ENCODE measurements around the gene ARHGEF28.

Gene ARHGEF28

DNA sequence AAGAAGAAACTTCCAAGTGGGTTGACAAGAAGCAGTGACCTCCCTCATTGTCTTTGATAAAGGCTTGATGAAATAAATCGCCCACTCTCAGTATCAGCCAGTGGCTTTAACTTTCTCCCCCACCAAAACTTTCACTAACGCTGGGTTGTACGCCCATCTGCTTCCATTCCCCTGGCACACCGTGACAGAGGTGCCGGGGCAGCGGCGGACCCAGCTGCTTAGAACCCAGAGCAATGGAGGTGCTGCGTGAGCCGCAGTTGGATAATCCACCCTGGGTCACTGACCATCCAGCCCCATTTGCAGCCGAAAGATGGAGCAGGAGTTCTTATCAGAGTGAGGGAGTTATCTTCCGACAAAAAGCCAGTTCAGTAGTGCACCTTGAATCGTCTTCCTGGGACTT is 270.7 kb downstream of the ARHGEF28 start:
- Histone ChIP-seq H3K27ac (ENCODE audit: low read length) (no peak overlapping the region), H3K4me1 (ENCODE audit: insufficient read depth, low read length) (no peaks in the 10 kb centered on the region), H3K9ac (ENCODE audit: low read depth, low read length) (no peak overlapping the region), H2AFZ (ENCODE audit: low read depth, low read length) (no peak overlapping the region), H4K20me1 (ENCODE audit: insufficient read depth, low read length) (no peaks in the 10 kb centered on the region), H3K36me3 (ENCODE audit: insufficient read depth, low read length) (no peaks in the 10 kb centered on the region), H3K27me3 (ENCODE audit: insufficient read depth, low read length, poor library complexity) (peaks cover 6% of the 10 kb centered on the region), H3K79me2 (ENCODE audit: insufficient read depth, low read length) (no peaks in the 10 kb centered on the region), H3K4me3 (ENCODE audit: low read depth in 1 of 2, low read length in 2 of 2) (no peak overlapping the region), H3K4me2 (ENCODE audit: insufficient read depth, low read length) (no peak overlapping the region), H3K9me3 (ENCODE audit: insufficient read depth, low read length, severe bottlenecking) (no peaks in the 10 kb centered on the region)
- no peak for ATAC-seq (ENCODE audit: insufficient read depth, low read depth)
- TF ChIP-seq EZH2 (IDR thresholded peaks at IDR 0.05; ENCODE audit: borderline replicate concordance, low read depth, low read length, severe bottlenecking) (no peak), CTCF (IDR thresholded peaks at IDR 0.05; ENCODE audit: borderline replicate concordance, extremely low read depth, low read length, poor library complexity, severe bottlenecking) (no peak)
- no peak for DNase-seq

GRCh38 chr5:73897893-73898292 is 271.9 kb downstream of the ARHGEF28 start:
- Histone ChIP-seq H3K27me3 (ENCODE audit: insufficient read depth, low read length, poor library complexity) (peaks cover 6% of the 10 kb centered on the region), H3K4me2 (ENCODE audit: insufficient read depth, low read length) (no peak overlapping the region), H3K79me2 (ENCODE audit: insufficient read depth, low read length) (no peaks in the 10 kb centered on the region), H4K20me1 (ENCODE audit: insufficient read depth, low read length) (no peaks in the 10 kb centered on the region), H3K4me3 (ENCODE audit: low read depth in 1 of 2, low read length in 2 of 2) (no peak overlapping the region), H3K27ac (ENCODE audit: low read length) (no peak overlapping the region), H3K9ac (ENCODE audit: low read depth, low read length) (no peak overlapping the region), H3K9me3 (ENCODE audit: insufficient read depth, low read length, severe bottlenecking) (no peaks in the 10 kb centered on the region), H3K36me3 (ENCODE audit: insufficient read depth, low read length) (no peaks in the 10 kb centered on the region), H3K4me1 (ENCODE audit: insufficient read depth, low read length) (no peaks in the 10 kb centered on the region), H2AFZ (ENCODE audit: low read depth, low read length) (no peak overlapping the region)
- TF ChIP-seq CTCF (IDR thresholded peaks at IDR 0.05; ENCODE audit: borderline replicate concordance, extremely low read depth, low read length, poor library complexity, severe bottlenecking) (no peak), EZH2 (IDR thresholded peaks at IDR 0.05; ENCODE audit: borderline replicate concordance, low read depth, low read length, severe bottlenecking) (no peak)
- DNase-seq = no peak
- no peak for ATAC-seq (ENCODE audit: insufficient read depth, low read depth)

DNA sequence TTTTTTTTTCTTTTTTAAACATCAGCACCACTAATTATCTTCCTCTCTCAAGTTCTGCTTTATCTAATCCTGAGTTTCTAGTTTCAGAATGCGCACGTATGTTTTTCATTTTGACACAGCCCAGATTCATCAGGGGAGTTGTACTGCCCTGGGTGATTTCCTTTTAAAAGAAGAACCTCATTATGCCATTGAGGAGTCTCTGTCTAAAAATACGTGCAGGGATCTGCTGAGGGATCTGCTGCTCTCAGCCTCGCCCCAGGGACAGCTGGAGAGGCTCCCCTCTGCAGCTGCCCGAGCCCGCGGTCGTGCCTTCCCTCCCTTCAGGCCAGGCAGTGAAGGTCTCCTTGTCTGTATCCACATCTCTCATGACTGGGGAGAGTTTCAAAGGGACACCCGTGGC is 273.1 kb downstream of the ARHGEF28 start:
- Histone ChIP-seq H3K4me1 (ENCODE audit: insufficient read depth, low read length) (no peaks in the 10 kb centered on the region), H3K9me3 (ENCODE audit: insufficient read depth, low read length, severe bottlenecking) (no peaks in the 10 kb centered on the region), H2AFZ (ENCODE audit: low read depth, low read length) (no peak overlapping the region), H3K36me3 (ENCODE audit: insufficient read depth, low read length) (no peaks in the 10 kb centered on the region), H3K27me3 (ENCODE audit: insufficient read depth, low read length, poor library complexity) (peaks cover 6% of the 10 kb centered on the region), H4K20me1 (ENCODE audit: insufficient read depth, low read length) (no peaks in the 10 kb centered on the region), H3K79me2 (ENCODE audit: insufficient read depth, low read length) (no peaks in the 10 kb centered on the region), H3K27ac (ENCODE audit: low read length) (no peak overlapping the region), H3K9ac (ENCODE audit: low read depth, low read length) (no peak overlapping the region), H3K4me3 (ENCODE audit: low read depth in 1 of 2, low read length in 2 of 2) (no peak overlapping the region), H3K4me2 (ENCODE audit: insufficient read depth, low read length) (no peak overlapping the region)
- TF ChIP-seq EZH2 (IDR thresholded peaks at IDR 0.05; ENCODE audit: borderline replicate concordance, low read depth, low read length, severe bottlenecking) = no peak
- no peak for TF ChIP-seq CTCF (IDR thresholded peaks at IDR 0.05; ENCODE audit: borderline replicate concordance, extremely low read depth, low read length, poor library complexity, severe bottlenecking)
- DNase-seq = no peak
- no peak for ATAC-seq (ENCODE audit: insufficient read depth, low read depth)

- Histone ChIP-seq H3K36me3 (ENCODE audit: insufficient read depth, low read length) (no peaks in the 10 kb centered on the region), H3K4me2 (ENCODE audit: insufficient read depth, low read length) (no peak overlapping the region), H4K20me1 (ENCODE audit: insufficient read depth, low read length) (no peaks in the 10 kb centered on the region), H3K4me1 (ENCODE audit: insufficient read depth, low read length) (no peaks in the 10 kb centered on the region), H2AFZ (ENCODE audit: low read depth, low read length) (no peak overlapping the region), H3K79me2 (ENCODE audit: insufficient read depth, low read length) (no peaks in the 10 kb centered on the region), H3K9ac (ENCODE audit: low read depth, low read length) (no peak overlapping the region), H3K27ac (ENCODE audit: low read length) (no peak overlapping the region), H3K9me3 (ENCODE audit: insufficient read depth, low read length, severe bottlenecking) (no peaks in the 10 kb centered on the region), H3K27me3 (ENCODE audit: insufficient read depth, low read length, poor library complexity) (peaks cover 8% of the 10 kb centered on the region), H3K4me3 (ENCODE audit: low read depth in 1 of 2, low read length in 2 of 2) (no peak overlapping the region)
- DNase-seq = no peak
- ATAC-seq (ENCODE audit: insufficient read depth, low read depth) = no peak
- TF ChIP-seq EZH2 (IDR thresholded peaks at IDR 0.05; ENCODE audit: borderline replicate concordance, low read depth, low read length, severe bottlenecking) (no peak), CTCF (IDR thresholded peaks at IDR 0.05; ENCODE audit: borderline replicate concordance, extremely low read depth, low read length, poor library complexity, severe bottlenecking) (no peak)
These were observed 273.9 kb downstream of the ARHGEF28 start for GRCh38 chr5:73899916-73900315.

Measured in DND-41 (cell line).